Liver (tissue), 9 donors: ENCODE results near the gene HDAC8. TPM values are rescaled to one million over a fixed set of nuclear protein-coding genes. Genes with fewer than 3 reads are reported as not detected.

Source experiments
- DNase-seq: peaks from one replicate; pipeline ENCODE4 v3.0.0-alpha.2; 2017; ENCODE audit warnings: low spot score
- H3K27ac ChIP-seq, 2 donors: one replicate each; pipeline ENCODE4 v1.7.0; 2013; ENCODE audit warnings: inconsistent platforms in 2 of 2, low read length in 2 of 2, control low read depth in 1 of 2, low read depth in 1 of 2, mild to moderate bottlenecking in 1 of 2
- H3K27me3 ChIP-seq, 4 donors: one replicate each; pipeline versions ENCODE4 v1.6.1 to v1.7.0; 2013; ENCODE audit warnings: low read length in 3 of 4, inconsistent platforms in 1 of 4, mild to moderate bottlenecking in 1 of 4, moderate library complexity in 1 of 4; ENCODE audit not compliant: control insufficient read depth in 4 of 4, insufficient read depth in 4 of 4
- H3K36me3 ChIP-seq, 4 donors: one replicate each; pipeline versions ENCODE4 v1.6.1 to v1.7.0; 2013; ENCODE audit warnings: low read length in 3 of 4, mild to moderate bottlenecking in 3 of 4, low read depth in 1 of 4, moderate library complexity in 1 of 4; ENCODE audit not compliant: control insufficient read depth in 4 of 4, insufficient read depth in 3 of 4
- H3K4me1 ChIP-seq, 4 donors: one replicate each; pipeline versions ENCODE4 v1.6.1 to v1.7.0; 2013; ENCODE audit warnings: low read length in 3 of 4, mild to moderate bottlenecking in 3 of 4, moderate library complexity in 1 of 4; ENCODE audit not compliant: control insufficient read depth in 4 of 4, insufficient read depth in 4 of 4
- H3K4me3 ChIP-seq, 3 donors: one replicate each; pipeline versions ENCODE4 v1.6.1 to v1.7.0; 2013; ENCODE audit warnings: low read length in 3 of 3, control low read depth in 1 of 3, low read depth in 1 of 3, mild to moderate bottlenecking in 1 of 3
- H3K9ac ChIP-seq, 2 donors: one replicate each; pipeline ENCODE4 v1.7.0; 2013; ENCODE audit warnings: low read length in 2 of 2, mild to moderate bottlenecking in 2 of 2, moderate library complexity in 2 of 2, control low read depth in 1 of 2, low read depth in 1 of 2
- H3K9me3 ChIP-seq, 4 donors: one replicate each; pipeline versions ENCODE4 v1.6.1 to v1.7.0; 2013; ENCODE audit warnings: low read length in 3 of 4; ENCODE audit not compliant: control insufficient read depth in 4 of 4
- EGR1 ChIP-seq, 2 donors: IDR thresholded peaks; 2 replicates each; pipeline ENCODE4 v1.6.1; 2016 to 2018; ENCODE audit warnings: antibody characterized with exemption in 2 of 2, low read depth in 2 of 2
- FOXA1 ChIP-seq: IDR thresholded peaks from 2 replicates; pipeline ENCODE4 v1.6.1; 2016; ENCODE audit warnings: antibody characterized with exemption
- GABPA ChIP-seq, 2 donors: IDR thresholded peaks in 1 of 2; conservative IDR thresholded peaks in 1 of 2; 2 replicates each; pipeline ENCODE4 v1.6.1; 2016; ENCODE audit warnings: antibody characterized with exemption in 2 of 2, mild to moderate bottlenecking in 1 of 2, moderate library complexity in 1 of 2
- HNF4A ChIP-seq, 2 donors: conservative IDR thresholded peaks; 2 replicates each; pipeline ENCODE4 v1.6.1; 2016; ENCODE audit warnings: antibody characterized with exemption in 2 of 2, mild to moderate bottlenecking in 2 of 2
- HNF4G ChIP-seq: IDR thresholded peaks from 2 replicates; pipeline ENCODE4 v1.6.1; 2016; ENCODE audit warnings: antibody characterized with exemption
- JUND ChIP-seq, 2 donors: IDR thresholded peaks; 2 replicates each; pipeline ENCODE4 v1.6.1; 2016; ENCODE audit warnings: antibody characterized with exemption in 2 of 2
- RAD21 ChIP-seq, 2 donors: IDR thresholded peaks; 2 replicates each; pipeline ENCODE4 v1.6.1; 2016; ENCODE audit warnings: antibody characterized with exemption in 2 of 2, mild to moderate bottlenecking in 2 of 2
- RXRA ChIP-seq, 2 donors: IDR thresholded peaks; 2 replicates each; pipeline ENCODE4 v1.6.1; 2017 to 2018; ENCODE audit warnings: antibody characterized with exemption in 2 of 2, mild to moderate bottlenecking in 1 of 2
- SP1 ChIP-seq: IDR thresholded peaks from 2 replicates; pipeline ENCODE4 v1.6.1; 2018; ENCODE audit warnings: antibody characterized with exemption, mild to moderate bottlenecking
- TAF1 ChIP-seq: conservative IDR thresholded peaks from 2 replicates; pipeline ENCODE4 v1.6.1; 2016; ENCODE audit warnings: antibody characterized with exemption, mild to moderate bottlenecking
- YY1 ChIP-seq: IDR thresholded peaks from 2 replicates; pipeline ENCODE4 v1.6.1; 2016; ENCODE audit warnings: antibody characterized with exemption, mild to moderate bottlenecking
- WGBS: extraction: QIAGEN DNeasy Blood & Tissue Kit; methylation state at CpG from one replicate; pipeline ENCODE4 v1.1.7; 2013; 5-methylcytosine and 5-hydroxymethylcytosine counted together
- polyA plus RNA-seq, 2 donors: library from polyadenylated mRNA; stranded (reverse) in 1 of 2; unstranded in 1 of 2; fragments of 200-250 nt in 1 of 2; fragments of >200 nt in 1 of 2; fragmentation: Nextera tagmentation in 1 of 2; extraction: Ambion mirVana in 1 of 2; gene quantifications; one replicate each; pipeline versions ENCODE4 v1.2.1 to v1.2.3, GENCODE V29; 2013 to 2015
- total RNA-seq, 2 donors: library from RNA; depleted of rRNA; stranded (reverse); fragments of >200 nt; gene quantifications; one replicate each; pipeline ENCODE4 v1.2.3, GENCODE V29; 2014
- TF ChIP-seq, protein P1 (sequence below): IDR thresholded peaks from 2 replicates; pipeline ENCODE4 v1.6.1; 2016; ENCODE audit warnings: antibody characterized with exemption
- TF ChIP-seq, protein P2 (sequence below): IDR thresholded peaks from 2 replicates; pipeline ENCODE4 v1.6.1; 2016; ENCODE audit warnings: antibody characterized with exemption, mild to moderate bottlenecking
- TF ChIP-seq, protein P3 (sequence below): fragments of 150-350 bp; IDR thresholded peaks from 2 replicates; pipeline ENCODE4 v1.5.1; 2017; ENCODE audit warnings: improper control_type of control experiment, low read depth, low read length; ENCODE audit not compliant: missing input control
- TF ChIP-seq, protein P4 (sequence below): IDR thresholded peaks from 2 replicates; pipeline ENCODE4 v1.6.1; 2016; ENCODE audit warnings: antibody characterized with exemption
- TF ChIP-seq, protein P5 (sequence below): IDR thresholded peaks from 2 replicates; pipeline ENCODE4 v1.6.1; 2016; ENCODE audit warnings: antibody characterized with exemption
- donor health status: healthy.
- donor health status: healthy.
- donor health status: healthy.
- donor health status: healthy.
- donor health status: healthy.

Gene HDAC8
- total and polyA plus RNA-seq, 4 donors = 11.1 to 30.4 (median 14.0) TPM

DNA sequence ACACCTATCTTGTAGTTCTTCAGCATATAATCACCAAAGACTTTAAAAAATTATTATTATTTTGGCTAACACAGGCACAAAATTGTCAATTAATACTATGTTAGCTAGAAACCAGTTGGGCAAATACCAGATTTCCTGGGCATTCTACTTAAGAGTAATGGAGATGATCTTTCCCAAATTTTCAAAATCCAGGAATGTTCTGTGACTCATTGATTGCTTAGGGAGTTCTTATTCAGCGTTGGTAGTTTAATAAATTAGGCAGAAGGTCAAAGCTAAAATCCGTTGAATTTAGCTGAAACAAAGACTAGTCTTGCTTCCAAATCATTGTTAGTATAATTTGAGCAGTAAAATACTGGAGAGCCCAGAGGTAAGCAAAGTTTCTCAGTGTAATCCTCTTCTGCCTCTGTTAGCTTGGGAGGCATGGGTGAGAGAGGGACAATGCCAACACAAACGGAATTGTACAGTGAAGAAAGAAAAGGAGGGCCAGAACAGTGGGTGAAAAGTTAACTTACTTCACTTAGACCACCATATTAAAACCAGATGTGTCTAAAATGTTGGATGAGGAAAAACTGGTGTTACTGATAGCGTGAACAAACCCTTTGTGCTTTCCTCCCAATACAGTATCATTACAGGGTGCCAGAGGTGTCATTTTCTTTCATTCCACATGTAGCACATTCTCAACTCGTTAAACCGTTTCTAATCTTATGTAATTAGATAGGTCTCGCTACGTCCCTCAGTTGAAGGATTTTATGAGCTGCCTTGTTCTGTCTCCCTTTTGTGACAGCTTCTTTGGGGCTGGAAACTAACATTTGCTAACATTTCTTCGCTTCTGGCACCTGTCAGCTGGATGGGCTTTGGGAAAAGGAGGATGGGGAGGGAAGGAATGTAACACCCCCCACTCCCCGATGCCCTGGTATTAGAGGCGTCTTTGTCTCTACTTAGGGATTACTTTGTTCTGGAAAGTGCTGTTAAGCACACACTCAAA lies 179.5 kb downstream of the HDAC8 start:
- no peak for TF ChIP-seq YY1
- TF ChIP-seq RAD21 (IDR thresholded peaks at IDR 0.05) = no peak
- TF ChIP-seq, protein P1, sequence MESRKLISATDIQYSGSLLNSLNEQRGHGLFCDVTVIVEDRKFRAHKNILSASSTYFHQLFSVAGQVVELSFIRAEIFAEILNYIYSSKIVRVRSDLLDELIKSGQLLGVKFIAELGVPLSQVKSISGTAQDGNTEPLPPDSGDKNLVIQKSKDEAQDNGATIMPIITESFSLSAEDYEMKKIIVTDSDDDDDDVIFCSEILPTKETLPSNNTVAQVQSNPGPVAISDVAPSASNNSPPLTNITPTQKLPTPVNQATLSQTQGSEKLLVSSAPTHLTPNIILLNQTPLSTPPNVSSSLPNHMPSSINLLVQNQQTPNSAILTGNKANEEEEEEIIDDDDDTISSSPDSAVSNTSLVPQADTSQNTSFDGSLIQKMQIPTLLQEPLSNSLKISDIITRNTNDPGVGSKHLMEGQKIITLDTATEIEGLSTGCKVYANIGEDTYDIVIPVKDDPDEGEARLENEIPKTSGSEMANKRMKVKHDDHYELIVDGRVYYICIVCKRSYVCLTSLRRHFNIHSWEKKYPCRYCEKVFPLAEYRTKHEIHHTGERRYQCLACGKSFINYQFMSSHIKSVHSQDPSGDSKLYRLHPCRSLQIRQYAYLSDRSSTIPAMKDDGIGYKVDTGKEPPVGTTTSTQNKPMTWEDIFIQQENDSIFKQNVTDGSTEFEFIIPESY = no peak
- no peak for TF ChIP-seq RXRA (IDR thresholded peaks at IDR 0.05)
- TF ChIP-seq, protein P2, sequence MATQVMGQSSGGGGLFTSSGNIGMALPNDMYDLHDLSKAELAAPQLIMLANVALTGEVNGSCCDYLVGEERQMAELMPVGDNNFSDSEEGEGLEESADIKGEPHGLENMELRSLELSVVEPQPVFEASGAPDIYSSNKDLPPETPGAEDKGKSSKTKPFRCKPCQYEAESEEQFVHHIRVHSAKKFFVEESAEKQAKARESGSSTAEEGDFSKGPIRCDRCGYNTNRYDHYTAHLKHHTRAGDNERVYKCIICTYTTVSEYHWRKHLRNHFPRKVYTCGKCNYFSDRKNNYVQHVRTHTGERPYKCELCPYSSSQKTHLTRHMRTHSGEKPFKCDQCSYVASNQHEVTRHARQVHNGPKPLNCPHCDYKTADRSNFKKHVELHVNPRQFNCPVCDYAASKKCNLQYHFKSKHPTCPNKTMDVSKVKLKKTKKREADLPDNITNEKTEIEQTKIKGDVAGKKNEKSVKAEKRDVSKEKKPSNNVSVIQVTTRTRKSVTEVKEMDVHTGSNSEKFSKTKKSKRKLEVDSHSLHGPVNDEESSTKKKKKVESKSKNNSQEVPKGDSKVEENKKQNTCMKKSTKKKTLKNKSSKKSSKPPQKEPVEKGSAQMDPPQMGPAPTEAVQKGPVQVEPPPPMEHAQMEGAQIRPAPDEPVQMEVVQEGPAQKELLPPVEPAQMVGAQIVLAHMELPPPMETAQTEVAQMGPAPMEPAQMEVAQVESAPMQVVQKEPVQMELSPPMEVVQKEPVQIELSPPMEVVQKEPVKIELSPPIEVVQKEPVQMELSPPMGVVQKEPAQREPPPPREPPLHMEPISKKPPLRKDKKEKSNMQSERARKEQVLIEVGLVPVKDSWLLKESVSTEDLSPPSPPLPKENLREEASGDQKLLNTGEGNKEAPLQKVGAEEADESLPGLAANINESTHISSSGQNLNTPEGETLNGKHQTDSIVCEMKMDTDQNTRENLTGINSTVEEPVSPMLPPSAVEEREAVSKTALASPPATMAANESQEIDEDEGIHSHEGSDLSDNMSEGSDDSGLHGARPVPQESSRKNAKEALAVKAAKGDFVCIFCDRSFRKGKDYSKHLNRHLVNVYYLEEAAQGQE = no peak
- TF ChIP-seq HNF4G = no peak
- TF ChIP-seq JUND (IDR thresholded peaks at IDR 0.05) = no peak
- TF ChIP-seq HNF4A (conservative IDR thresholded peaks at IDR 0.05) = no peak
- Histone ChIP-seq H3K4me3 (no peak overlapping the region), H3K36me3 (no peaks in the 10 kb centered on the region), H3K27ac (no peak overlapping the region), H3K4me1 (no peaks in the 10 kb centered on the region), H3K27me3 (peaks cover 0 to 2% (median 0%) of the 10 kb centered on the region in 4 donors), H3K9ac (no peak overlapping the region), H3K9me3 (no peaks in the 10 kb centered on the region)
- WGBS = 94% methylated on average over 11 of the region's 11 CpGs
- DNase-seq = no peak

DNA sequence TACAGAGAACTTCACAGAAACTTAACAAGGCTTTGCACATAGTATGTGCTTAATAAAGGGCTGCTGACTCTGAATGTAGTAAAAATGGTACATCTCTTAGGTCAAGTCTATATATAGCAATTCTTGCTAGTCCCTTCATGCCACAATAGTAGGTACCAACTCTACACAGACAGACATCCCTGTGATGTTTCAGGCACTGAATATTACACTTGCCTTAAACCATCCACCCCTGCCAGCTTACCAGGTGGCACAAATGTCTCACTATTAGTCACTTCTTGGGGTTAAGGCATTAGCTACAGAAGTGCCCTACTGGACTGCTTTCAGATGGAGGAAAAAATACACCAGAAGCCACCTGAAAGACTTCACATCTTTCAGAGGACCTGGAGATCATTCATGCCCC lies 180.6 kb downstream of the HDAC8 start:
- Histone ChIP-seq H3K27me3 (peaks cover 0 to 2% (median 0%) of the 10 kb centered on the region in 4 donors), H3K4me3 (no peak overlapping the region), H3K36me3 (no peaks in the 10 kb centered on the region), H3K27ac (no peak overlapping the region), H3K9me3 (no peaks in the 10 kb centered on the region), H3K9ac (no peak overlapping the region), H3K4me1 (no peaks in the 10 kb centered on the region)
- DNase-seq = no peak
- TF ChIP-seq, protein P3, sequence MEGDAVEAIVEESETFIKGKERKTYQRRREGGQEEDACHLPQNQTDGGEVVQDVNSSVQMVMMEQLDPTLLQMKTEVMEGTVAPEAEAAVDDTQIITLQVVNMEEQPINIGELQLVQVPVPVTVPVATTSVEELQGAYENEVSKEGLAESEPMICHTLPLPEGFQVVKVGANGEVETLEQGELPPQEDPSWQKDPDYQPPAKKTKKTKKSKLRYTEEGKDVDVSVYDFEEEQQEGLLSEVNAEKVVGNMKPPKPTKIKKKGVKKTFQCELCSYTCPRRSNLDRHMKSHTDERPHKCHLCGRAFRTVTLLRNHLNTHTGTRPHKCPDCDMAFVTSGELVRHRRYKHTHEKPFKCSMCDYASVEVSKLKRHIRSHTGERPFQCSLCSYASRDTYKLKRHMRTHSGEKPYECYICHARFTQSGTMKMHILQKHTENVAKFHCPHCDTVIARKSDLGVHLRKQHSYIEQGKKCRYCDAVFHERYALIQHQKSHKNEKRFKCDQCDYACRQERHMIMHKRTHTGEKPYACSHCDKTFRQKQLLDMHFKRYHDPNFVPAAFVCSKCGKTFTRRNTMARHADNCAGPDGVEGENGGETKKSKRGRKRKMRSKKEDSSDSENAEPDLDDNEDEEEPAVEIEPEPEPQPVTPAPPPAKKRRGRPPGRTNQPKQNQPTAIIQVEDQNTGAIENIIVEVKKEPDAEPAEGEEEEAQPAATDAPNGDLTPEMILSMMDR = no peak
- TF ChIP-seq, protein P4, sequence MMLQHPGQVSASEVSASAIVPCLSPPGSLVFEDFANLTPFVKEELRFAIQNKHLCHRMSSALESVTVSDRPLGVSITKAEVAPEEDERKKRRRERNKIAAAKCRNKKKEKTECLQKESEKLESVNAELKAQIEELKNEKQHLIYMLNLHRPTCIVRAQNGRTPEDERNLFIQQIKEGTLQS = no peak
- TF ChIP-seq, protein P2 = no peak
- TF ChIP-seq, protein P5, sequence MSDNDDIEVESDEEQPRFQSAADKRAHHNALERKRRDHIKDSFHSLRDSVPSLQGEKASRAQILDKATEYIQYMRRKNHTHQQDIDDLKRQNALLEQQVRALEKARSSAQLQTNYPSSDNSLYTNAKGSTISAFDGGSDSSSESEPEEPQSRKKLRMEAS = no peak
- TF ChIP-seq SP1 = no peak
- TF ChIP-seq, protein P1 = no peak
- no peak for TF ChIP-seq HNF4G
- no peak for TF ChIP-seq GABPA (IDR thresholded peaks at IDR 0.05 in 1 of 2, conservative IDR thresholded peaks at IDR 0.05 in 1 of 2)
- TF ChIP-seq YY1 = no peak
- TF ChIP-seq EGR1 (IDR thresholded peaks at IDR 0.05; ENCODE audit: low read depth in 2 of 2) = no peak
- TF ChIP-seq FOXA1 = no peak
- TF ChIP-seq TAF1 = no peak
- no peak for TF ChIP-seq RAD21 (IDR thresholded peaks at IDR 0.05)
- TF ChIP-seq RXRA (IDR thresholded peaks at IDR 0.05) = no peak
